ENCODE measurements around the gene MAP4K4.

DNA sequence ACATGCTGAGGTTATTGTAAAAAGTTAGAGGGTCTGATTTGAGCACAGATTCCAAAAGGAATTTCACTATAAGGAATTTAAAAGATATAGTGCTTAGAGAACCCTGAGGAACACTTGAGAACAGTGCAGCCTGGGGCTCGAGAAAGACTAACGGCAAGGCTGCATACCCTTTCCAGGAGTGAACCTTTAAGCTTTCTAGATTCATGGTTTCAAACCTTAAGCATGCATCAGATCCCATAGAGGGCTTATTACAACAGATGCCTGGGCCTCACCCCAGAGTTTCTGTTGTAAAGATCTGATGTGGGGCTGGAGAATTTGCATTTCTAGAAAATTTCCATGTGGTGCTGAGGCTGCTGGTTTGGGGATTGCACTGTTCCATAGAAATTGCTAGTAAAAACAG lies 203.7 kb downstream of the MAP4K4 start:
- no peak for TF ChIP-seq EZH2 (IDR thresholded peaks at IDR 0.05; ENCODE audit: insufficient read depth, poor library complexity, severe bottlenecking)
- TF ChIP-seq EZH2phosphoT487 (IDR thresholded peaks at IDR 0.05; ENCODE audit: insufficient read depth, low read depth) = no peak

Data from GM23248 (cell line).